Measurements from ENCODE around the gene DIP2C.
A peak's percentile ranks its signal among the peaks of the same experiment; 100 is the strongest.
"Not testable (repeated sequence)": the region's sequence is repeated elsewhere in the genome, so short reads cannot be mapped to it uniquely, and the experiment has no call there.

DIP2C gene

DNA sequence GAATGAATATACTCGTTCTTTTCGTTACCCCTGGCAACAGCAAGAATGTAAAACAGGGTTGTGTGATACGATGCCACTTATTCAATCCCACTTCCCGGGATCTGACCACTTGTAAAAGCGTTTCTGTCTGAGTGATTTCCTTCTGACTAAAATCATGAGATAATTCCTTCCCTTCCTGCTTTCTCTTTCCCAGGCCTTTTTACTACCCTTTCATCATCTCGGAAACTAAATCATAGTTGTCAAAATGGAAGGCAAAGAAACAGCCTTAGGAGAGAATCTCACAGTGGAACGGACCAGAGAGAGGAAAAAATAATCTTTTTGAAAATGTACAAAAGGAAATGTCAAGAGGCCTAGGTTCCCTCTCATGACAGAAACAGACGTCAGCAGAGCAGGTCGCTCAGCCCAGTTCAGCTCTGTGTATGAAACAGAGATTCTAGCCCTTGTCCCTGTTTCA, 29.8 kb downstream of the DIP2C start:
- no peak for DNase-seq

DNA sequence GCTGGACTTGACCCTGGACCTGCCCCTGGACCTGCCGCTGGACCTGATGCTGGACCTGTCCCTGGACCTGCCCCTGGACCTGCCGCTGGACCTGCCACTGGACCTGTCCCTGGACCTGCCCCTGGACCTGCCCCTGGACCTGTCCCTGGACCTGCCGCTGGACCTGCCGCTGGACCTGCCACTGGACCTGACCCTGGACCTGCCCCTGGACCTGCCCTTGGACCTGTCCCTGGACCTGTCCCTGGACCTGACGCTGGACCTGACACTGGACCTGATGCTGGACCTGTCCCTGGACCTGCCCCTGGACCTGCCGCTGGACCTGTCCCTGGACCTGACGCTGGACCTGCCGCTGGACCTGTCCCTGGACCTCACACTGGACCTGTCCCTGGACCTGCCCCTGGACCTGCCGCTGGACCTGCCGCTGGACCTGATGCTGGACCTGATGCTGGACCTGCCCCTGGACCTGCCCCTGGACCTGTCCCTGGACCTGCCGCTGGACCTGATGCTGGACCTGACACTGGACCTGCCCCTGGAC, 31.6 kb downstream of the DIP2C start:
- DNase-seq, result not testable (repeated sequence)

DNA sequence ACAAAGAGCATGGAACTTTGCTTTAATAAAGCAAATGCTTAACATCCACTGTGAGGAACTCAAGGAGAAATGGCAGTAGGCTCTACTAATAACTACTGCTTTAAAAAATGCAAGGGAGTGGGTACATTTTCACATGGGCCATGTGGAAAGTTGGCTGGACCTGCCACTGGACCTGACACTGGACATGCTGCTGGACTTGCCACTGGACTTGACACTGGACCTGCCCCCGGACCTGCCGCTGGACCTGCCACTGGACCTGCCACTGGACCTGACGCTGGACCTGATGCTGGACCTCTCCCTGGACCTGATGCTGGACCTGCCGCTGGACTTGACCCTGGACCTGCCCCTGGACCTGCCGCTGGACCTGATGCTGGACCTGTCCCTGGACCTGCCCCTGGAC, 32.6 kb downstream of the DIP2C start:
- DNase-seq, result no peak

DNA sequence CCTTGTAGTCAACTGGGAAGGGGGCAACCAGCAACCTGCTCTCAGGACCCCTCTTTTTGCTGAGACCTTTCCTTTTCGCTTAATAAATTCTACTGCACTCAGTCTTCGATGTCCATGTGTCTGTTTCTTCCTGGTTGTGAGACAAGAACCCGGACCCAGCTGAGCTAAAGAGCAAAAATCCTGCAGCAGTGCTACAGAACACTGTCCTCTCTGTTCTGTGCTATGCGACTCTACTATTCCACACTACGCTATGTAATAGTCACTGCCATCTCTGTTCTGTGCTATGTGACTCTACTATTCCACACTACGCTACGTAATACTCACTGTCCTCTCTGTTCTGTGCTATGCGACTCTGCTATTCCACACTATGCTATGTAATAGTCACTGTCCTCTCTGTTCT, 34.3 kb downstream of the DIP2C start:
- no peak for DNase-seq

DNA sequence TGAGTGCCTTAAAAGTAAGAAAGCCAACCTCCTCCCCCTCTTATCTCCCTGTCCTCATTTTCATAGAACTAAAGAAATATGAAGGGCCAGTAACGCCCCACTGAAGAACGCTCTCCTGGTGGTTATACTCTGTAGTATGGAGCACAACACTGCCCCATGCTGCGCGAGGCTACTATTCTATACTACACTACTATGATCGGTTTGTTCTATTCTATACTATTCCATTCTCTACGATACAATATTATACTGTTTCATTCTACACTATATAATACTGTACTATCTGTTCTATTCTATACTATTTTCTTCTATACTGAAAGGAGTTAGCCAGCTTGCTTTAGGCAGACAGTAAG, 34.8 kb downstream of the DIP2C start:
- DNase-seq, result no peak

DNA sequence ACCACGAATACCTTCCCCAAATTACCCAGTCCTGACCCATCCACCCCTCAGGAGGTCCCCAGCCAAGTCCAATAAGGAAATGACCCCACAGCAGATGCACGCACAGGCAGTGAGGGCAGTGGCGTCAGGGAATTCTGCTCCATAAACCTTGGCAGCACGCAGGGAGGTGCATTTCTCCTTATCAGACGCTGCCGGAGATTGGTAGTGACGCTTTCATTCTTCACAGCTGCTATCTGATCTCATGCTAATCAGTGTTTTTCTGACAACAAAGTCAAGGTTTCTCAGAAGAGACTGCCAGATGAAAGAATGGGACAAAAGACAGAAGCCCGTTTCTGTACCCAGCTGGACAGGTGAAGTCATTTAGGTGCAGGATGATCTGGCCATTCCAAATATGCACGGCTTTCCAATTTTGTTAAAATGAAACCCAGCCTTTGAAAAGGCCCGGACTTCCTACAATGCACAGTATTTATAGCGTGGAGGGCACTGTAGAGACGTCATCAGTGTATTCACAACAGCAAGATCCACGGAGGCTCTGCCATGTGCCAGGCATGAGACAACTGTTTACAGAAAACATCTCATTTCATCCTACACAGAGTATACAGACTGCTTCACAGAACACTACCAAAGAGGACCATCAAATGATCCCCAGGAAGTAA, 35.3 kb downstream of the DIP2C start:
- DNase-seq, result peak; percentile 44

DNA sequence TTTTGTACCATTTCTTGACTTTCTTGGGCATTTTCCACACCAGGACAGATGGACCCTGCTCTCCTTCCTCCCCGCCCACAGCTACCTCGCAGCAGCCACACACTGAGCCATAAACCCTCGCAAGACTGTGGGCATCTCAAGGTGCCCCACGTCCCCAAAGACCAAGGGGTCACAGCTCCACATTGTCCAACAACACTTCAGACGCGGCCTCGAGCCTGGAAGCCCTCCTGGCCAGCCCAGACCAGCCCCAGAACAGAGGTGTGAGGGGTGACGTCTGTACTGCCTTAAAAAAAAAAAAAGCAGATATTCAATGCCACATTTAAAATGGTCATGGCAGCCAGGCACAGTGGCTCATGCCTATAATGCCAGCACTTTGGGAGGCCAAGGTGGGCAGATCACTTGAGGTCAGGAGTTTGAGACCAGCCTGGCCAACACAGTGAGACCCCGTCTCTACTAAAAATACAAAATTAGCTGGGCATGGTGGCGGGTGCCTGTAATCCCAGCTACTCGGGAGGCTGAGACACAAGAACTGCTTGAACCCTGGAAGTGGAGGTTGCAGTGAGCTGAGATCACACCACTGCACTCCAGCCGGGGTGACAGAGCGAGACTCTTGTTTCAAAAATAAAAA, 36.5 kb downstream of the DIP2C start:
- DNase-seq, result not testable (repeated sequence)

DNA sequence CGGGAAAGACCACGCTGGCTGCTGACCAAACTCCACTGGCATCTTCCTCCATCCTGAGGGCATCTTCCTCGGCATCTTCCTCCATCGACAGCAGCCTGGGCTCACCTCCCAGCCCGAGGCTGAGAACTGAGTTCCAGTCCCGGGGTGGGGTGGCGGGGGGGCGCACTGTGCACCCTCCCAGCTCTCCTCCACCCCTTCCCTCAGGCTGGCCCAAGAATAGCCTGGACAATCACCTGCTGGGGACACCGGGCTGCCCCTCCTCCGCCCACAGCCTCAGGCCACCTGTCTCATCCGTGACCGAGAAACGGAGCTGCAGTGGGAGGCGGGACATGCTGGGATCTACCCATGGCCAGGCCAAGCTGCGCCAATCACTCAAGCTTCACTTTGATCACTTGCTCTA, 37.2 kb downstream of the DIP2C start:
- DNase-seq, result peak; percentile 48

DNA sequence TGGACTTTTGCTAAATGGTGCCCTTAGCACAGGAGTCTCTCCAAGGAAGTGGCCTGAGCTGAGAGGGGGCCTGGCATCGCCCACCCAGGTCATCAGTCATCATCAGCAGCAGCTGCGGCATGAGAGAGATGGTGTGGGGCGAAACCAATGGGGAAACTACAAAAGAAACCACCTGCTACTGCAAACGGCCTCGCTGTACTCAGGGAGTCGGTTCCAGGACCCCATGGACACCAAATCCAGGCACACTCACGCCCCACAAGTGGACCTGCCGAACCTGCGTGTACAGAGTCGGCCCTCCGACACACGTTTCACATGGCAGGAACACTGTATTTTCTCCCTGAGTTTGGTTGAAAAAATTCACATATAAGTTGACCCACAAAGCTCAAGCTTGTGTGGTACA, 37.8 kb downstream of the DIP2C start:
- DNase-seq, result no peak

DNA sequence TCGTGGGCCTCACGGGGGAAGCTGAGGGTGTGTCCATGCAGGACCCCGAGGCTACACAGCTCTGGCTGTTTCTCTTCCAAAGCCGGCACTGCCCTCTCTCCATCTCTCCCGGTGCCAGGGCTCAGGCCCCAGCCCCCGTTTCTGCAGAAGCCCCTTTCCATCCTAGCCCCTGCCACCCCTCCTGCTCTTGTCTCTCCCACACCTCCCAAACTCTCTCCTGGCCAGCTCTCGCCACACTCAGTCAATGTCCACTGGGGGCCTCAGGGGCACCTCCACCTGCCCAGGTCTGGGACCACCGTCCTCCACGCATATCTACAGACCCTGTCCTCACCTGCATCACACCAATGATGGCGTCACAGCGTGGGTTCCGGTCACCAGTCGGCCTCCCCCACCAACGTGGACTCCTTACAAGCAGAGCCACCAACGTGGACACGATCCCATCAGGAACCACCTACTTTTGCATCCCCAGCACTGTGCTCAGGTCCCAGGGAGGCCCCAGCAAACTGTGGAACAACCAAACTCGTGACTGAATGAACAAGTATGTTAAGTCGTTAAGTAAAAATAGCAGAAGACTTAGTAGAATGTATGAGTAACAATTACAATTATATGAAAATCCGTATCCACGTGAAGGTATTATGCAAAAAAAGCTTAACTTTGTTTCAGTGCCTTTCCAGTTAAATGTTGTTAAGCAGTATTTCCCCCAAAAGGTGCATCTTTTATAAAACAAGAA, 38.4 kb downstream of the DIP2C start:
- DNase-seq, result no peak

DNA sequence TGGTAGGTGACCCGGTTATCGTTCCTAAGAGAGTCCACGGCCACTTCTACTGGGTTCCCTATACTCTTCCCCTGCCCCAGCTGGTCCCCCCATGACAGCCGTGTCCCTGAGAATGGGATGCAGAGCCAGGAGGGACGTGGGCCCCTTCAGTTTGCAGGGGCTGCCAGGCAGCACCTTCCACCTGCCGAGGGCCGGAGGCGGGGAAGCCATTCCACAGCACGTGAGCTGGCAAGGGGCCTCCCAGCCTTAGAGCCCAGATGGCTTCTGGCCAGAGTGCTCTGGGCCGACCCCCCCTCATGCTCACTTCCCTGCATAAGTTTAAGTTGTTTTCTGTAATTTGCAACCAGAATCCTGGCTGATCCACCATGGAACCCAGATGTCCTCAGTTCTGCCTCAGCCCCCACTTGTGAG, 39.0 kb downstream of the DIP2C start:
- DNase-seq, result peak; percentile 49

DNA sequence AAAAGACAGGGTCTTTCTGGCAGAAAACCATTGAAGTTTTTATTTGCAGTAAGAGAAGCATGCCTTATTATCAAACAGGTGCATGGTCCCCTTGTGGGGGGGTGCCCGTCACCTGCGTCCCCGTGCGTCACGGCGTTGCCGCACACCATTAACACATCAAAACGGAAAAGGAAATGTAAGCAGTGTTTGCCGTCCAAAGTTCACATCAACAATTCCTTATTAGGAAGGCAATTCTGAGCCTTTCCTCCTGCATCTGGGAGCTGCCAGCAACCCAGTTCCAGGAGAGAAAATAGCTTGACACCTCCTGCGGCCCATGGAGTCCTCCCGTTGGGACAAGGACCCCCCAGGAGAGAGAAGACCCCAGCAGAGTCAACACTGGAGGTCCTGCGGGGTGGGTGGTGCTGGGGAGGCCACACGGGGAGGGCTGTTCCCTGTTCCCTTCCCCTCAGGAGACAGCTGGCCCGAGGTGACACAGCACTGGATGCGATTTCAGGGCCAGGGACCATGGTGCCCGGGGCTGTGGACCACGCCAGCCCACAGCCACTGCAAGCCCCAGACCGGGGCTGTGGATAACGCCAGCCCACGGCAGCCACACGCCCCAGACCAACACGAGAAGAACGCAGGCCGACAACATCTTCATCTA, 39.5 kb downstream of the DIP2C start:
- peak; percentile 97 for DNase-seq

DNA sequence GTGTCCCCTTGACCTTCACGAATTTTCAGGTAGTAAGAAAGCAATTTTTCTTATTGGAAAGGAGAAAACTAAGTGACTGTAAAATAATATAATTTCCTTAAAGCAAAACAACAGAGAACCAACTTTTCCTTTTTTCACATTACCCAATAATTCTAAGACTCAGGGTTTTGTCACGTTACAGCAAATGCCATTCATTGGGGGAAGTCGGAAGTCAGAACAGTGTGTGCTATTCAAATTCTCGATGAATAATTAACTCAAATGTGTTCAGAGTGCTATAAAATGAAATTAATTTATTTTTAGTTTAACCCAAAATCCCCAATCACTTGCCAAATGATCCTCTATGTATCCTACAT, 40.0 kb downstream of the DIP2C start:
- DNase-seq, result no peak

DNA sequence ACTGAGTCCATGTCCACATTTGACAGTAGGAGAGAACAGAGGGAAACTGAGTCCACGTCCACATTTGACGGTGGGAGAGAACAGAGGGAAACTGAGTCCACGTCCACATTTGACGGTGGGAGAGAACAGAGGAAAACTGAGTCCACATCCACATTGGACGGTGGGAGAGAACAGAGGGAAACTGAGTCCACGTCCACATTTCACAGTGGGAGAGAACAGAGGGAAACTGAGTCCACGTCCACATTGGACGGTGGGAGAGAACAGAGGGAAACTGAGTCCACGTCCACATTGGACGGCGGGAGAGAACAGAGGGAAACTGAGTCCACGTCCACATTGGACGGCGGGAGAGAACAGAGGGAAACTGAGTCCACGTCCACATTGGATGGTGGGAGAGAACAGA, 42.4 kb downstream of the DIP2C start:
- not testable (repeated sequence) for DNase-seq

DNA sequence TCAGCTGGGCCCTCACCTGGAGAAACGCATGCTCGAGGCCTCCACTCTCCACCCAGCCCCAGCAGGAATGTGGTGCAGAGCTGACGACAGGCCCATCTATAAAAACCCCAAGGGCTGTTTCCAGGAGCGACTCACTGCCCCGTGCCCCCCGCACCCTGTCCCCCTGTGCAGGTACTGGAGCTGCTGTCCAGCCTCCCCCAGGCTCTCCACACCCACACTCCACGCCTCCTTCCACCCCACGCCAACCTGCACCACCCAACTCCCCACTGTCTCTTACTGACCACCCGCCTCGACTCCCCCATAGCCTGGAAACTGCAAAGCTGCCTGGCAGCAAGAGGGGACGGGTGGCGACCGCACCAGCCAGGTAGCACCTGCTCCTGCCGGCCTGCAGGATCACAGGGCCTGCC, 43.3 kb downstream of the DIP2C start:
- peak; percentile 39 for DNase-seq

DNA sequence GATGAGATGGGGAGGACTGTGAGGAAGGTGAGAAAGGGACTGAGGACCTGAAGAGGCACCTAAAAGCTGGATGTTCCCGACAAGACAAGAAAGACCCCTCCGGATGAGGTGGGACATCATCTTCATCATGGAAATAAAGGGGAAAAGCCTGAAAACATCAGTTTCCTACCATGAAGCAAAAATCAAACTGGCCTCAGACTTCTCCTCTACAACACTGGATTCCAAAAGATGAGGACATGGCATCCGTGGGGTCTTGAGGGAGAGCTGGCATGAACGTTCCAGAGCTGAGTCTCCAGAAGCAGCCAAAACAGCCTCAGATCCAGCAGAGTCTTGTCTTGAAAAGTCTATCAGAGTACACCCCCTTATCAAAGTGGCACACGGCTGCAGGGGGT, 44.5 kb downstream of the DIP2C start:
- no peak for DNase-seq

DNA sequence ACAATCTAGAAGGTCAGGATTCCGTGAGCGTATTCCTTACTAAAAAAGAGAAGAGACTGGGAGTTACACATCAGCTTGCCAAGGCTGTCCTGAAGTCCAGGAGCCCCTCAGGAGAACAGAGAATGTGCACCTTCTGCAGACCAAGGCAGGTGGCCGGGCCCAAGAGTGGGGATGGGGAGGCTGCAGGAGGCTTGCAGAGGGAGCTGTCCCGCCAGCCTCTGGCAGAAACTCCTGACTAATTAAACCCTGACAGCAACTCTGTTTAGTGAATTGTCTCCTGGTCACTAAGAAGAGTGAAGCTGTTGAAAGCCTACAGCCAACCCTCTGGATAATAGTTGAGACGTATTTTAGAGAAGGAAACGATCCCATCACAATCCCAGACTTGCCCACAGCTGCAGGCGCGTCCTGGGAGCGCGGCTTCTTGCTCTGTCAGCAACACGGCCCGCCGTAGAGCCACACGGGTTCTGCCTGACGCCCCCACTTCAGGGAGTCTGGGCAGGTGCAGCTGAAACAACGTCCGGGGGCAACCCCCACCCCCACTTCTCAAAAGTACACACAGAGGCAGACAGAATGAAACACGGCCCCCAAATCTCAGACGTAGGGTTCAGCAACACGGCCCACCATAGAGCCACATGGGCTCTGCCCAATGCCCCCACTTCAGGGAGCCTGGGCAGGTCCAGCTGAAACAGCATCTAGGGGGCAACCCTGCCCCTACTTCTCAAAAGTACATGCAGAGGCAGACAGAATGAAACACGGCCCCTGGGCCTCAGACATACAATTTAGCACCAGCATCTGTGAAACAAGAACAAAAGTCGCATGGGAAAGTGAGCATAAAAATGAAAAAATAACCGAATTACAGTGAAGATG, 45.2 kb downstream of the DIP2C start:
- DNase-seq, result no peak

DNA sequence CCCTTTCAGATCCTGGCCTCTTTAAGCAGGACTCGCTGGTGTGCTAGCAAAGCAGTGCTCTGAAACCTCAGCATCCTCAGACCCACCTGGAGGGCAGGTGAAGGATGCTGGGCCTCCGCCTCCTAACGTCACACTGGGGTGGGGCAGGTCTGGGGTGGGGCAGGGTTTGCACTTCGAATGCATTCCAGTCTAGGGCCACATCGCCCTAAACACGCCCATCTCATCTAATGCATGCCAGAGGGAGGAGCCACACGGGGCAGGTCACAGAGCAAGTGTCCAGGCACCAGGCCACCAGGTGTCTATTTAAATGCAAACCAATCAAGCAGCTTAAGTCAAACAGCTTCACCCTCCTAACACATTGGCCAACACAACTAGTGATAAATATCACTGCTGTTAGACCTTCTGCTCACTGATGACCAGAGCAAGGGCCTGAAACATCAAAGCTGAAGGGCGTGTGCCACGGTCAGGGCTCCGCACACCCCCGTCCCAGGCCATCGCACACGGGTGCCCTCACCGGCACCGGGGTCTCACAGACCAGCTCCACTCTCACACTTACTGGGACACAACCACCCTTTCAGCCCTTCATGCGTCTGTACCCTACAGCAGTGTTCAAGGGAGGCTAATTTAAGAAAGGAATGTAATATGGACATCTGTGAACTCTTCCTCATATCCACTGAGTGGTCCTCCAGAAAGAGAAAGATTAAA, 47.1 kb downstream of the DIP2C start:
- DNase-seq, result peak; percentile 24

DNA sequence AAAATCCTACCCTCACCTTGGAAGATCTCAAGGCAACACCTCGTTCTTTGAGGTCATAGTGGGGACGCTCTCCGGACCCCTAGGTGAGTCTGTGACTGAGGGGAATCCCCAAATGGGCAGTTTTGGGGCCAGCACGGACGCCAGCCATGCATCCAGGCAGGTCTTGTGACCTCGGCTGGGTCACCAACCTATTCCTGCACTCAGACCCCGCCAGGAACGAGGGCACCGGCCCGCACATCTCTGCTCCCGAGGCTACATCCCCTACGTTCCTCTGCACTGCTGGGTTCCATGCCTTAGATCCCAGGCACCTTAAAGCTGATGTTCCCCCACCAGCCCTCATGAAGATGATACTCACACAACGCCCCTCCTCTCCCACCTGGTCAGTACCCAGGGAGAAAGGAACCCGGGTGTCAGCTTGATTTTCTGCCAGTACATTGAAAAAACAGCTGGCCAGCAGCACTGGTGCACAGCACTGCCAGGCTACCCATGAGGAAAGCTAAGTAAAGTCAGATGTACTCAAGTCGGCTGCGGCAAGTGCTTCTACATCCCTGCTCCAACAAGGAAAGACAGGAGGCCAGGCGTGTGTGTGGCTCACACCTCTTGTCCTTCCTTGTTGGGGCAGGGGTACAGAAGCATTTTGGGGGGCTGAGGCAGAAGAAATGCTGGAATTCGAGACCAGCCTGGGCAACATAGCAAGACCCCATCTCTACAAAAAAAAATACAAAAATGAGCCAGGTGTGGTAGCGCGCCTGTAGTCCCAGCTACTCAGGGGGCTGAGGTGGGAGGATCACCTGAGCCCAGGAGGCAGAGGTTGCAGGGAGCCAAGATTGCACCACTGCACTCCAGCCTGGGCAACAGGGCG, 48.1 kb downstream of the DIP2C start:
- no peak for DNase-seq

DNA sequence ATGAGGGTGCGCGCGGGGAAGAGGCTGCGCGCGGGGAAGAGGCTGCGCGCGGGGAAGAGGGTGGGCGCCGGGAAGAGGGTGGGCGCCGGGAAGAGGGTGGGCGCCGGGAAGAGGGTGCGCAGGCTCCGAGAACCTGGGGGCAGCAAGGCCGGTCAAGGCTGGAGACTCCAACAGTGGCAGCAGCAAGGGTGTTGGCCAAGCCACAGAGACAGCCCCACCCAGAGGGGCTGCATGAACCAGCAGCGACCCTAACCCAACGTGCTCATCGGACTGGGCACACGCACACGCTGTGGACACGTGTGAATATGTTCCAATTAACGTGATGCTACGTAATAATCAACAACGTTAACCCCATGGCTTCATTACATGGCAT, 48.8 kb downstream of the DIP2C start:
- DNase-seq, result no peak

All from NCI-H146 (cell line).